Effector memory CD4-positive, alpha-beta T cell (primary cell): ENCODE measurements around the gene FANCC.

Experiments used
- DNase-seq, 3 donors: peaks; one replicate each; pipeline ENCODE4 v3.0.0-alpha.2; 2020
- H3K27ac ChIP-seq: 2 replicates; pipeline ENCODE4 v1.7.0; 2013; ENCODE audit warnings: mild to moderate bottlenecking, low read length, moderate library complexity; ENCODE audit not compliant: insufficient read depth, poor library complexity, severe bottlenecking
- H3K27me3 ChIP-seq: replicated peaks from 2 replicates; pipeline ENCODE4 v1.7.0; 2013; ENCODE audit warnings: mild to moderate bottlenecking, low read length; ENCODE audit not compliant: insufficient read depth, control insufficient read depth, poor library complexity, severe bottlenecking
- H3K36me3 ChIP-seq: 2 replicates; pipeline ENCODE4 v1.7.0; 2013; ENCODE audit warnings: mild to moderate bottlenecking, low read length, moderate library complexity; ENCODE audit not compliant: control insufficient read depth, insufficient read depth
- H3K4me1 ChIP-seq: 2 replicates; pipeline ENCODE4 v1.7.0; 2013; ENCODE audit warnings: low read length, mild to moderate bottlenecking; ENCODE audit not compliant: control insufficient read depth, insufficient read depth, poor library complexity, severe bottlenecking
- H3K4me3 ChIP-seq: 2 replicates; pipeline ENCODE4 v1.7.0; 2013; ENCODE audit warnings: low read length, low read depth, mild to moderate bottlenecking; ENCODE audit not compliant: insufficient read depth, poor library complexity, severe bottlenecking
- H3K9me3 ChIP-seq: 2 replicates; pipeline ENCODE4 v1.7.0; 2013; ENCODE audit warnings: mild to moderate bottlenecking, low read length, moderate library complexity; ENCODE audit not compliant: control insufficient read depth

Gene FANCC

DNA sequence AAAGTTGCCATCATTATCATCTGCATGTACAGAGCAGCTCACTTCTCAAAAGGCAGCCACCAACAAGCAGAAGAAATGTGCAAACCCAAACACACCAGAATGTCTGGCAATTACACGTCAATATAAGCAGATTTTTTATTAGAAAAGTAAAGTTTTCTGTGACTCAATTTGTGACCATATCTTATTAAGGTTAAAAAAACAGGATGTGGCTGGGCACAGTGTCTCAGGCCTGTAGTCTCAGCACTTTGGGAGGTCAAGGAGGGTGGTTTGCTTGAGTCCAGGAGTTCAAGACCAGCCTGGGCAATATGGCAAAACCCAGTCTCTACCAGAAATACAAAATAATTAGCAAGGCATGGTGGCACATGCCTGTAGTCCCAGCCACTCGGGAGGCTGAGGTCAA is 176.7 kb downstream of the FANCC start:
- Histone ChIP-seq H3K4me3 (no peak overlapping the region), H3K36me3 (no peaks in the 10 kb centered on the region), H3K27me3 (no peaks in the 10 kb centered on the region), H3K9me3 (no peaks in the 10 kb centered on the region), H3K4me1 (no peaks in the 10 kb centered on the region), H3K27ac (no peak overlapping the region)
- DNase-seq: no peak

- DNase-seq: no peak
- H3K4me1 ChIP-seq: no peaks in the 10 kb centered on the region
- no peak overlapping the region for H3K4me3 ChIP-seq
- no peaks in the 10 kb centered on the region for H3K36me3 ChIP-seq
- H3K27ac ChIP-seq: no peak overlapping the region
- no peaks in the 10 kb centered on the region for H3K27me3 ChIP-seq
- no peaks in the 10 kb centered on the region for H3K9me3 ChIP-seq
These were observed 178.4 kb downstream of the FANCC start for GRCh38 chr9:95139126-95139525.

DNA sequence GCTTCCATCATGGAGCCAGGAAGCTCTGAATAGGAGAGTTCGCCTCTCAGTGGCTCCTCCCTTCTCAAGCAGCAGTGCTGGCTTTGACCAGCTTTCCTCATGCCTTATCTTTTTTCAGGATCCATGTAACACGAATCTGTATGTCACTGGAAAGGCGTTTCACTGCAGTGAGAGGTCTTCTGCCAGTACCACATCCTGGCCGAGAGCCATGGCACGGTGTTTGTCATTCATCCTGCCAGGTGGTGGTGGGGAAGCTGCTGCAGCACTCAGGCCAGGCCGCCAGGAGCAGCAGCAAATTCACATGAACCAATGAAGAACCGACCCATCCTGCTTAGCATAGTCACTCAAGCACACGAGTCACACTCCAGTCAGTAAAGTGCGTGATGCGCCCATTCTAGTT is 179.0 kb downstream of the FANCC start:
- Histone ChIP-seq H3K27me3 (no peaks in the 10 kb centered on the region), H3K4me3 (no peak overlapping the region), H3K4me1 (no peaks in the 10 kb centered on the region), H3K36me3 (no peaks in the 10 kb centered on the region), H3K9me3 (no peaks in the 10 kb centered on the region), H3K27ac (no peak overlapping the region)
- no peak for DNase-seq

- no peak overlapping the region for H3K4me3 ChIP-seq
These were observed 179.8 kb downstream of the FANCC start for GRCh38 chr9:95137587-95138145.

DNA sequence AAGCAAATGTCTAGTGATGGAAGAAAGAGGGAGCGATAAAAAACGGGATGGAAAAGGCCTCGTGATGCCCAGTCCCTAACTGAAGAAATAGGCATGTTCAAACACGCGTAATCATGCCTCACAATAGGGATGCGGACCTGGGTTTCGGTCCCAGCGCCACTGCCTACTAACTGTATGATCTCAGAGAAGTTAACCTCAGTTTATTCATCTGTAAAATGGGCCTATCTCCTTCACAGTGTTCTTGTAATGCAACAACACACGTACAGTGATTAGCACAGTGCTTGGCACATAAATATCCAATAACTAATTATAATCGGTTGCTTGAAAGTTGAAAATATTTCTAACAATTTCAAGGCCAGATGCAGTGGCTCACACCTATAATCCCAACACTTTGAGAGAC is 181.8 kb downstream of the FANCC start:
- H3K36me3 ChIP-seq: no peaks in the 10 kb centered on the region
- DNase-seq: no peak
- no peaks in the 10 kb centered on the region for H3K4me1 ChIP-seq
- H3K9me3 ChIP-seq: no peaks in the 10 kb centered on the region
- no peak overlapping the region for H3K27ac ChIP-seq
- H3K4me3 ChIP-seq: no peak overlapping the region
- H3K27me3 ChIP-seq: no peaks in the 10 kb centered on the region

More at GRCh38 chr9:95137587-95138145, 179.8 kb downstream of the FANCC start:
- Histone ChIP-seq H3K27me3 (no peaks in the 10 kb centered on the region), H3K4me1 (no peaks in the 10 kb centered on the region), H3K27ac (no peak overlapping the region), H3K9me3 (no peaks in the 10 kb centered on the region), H3K36me3 (no peaks in the 10 kb centered on the region)
- no peak for DNase-seq

DNA sequence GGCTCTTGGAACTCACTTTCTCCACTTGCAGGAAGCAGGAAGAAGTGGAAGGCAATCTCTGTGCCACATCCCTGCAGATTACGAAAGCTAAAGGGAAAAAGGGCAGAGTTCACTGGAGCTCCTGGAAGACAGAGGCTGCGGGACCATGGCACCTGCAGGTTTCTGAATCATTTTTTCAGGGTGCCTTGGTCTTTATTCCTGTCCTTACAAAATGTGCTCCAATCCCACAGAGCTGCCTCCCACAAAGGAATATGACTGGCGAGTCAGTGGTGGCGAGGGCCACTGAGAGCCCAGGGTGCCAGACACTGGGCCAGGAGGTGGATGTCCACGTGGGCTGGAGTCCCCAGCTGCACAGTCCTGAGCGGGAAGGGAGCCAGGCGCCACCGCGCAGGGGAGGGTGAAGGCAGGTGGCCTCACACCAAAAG is 183.0 kb downstream of the FANCC start:
- H3K4me1 ChIP-seq: no peaks in the 10 kb centered on the region
- no peaks in the 10 kb centered on the region for H3K36me3 ChIP-seq
- no peak overlapping the region for H3K27ac ChIP-seq
- H3K27me3 ChIP-seq: no peaks in the 10 kb centered on the region
- H3K4me3 ChIP-seq: no peak overlapping the region
- DNase-seq: no peak
- no peaks in the 10 kb centered on the region for H3K9me3 ChIP-seq

DNA sequence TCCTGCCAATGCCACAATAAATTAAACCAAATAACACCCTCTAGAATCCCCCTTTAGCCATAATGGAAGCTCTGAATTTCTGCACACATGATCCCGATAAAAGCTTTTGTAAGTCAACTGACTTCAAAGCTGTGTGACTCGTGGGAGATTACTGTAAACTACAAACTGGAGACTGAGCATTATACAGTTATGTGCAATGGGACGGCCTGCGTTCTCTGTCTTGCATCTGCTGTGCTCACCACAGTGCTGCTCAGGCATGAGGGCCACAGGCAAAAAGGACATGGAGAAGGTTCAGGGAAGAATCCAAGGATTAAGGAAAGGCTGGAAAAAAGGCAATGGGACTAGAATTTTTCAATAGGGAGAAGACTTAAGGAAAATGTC is 184.2 kb downstream of the FANCC start:
- Histone ChIP-seq H3K4me3 (no peak overlapping the region), H3K27me3 (no peaks in the 10 kb centered on the region), H3K4me1 (no peaks in the 10 kb centered on the region), H3K9me3 (no peaks in the 10 kb centered on the region), H3K36me3 (no peaks in the 10 kb centered on the region), H3K27ac (no peak overlapping the region)
- no peak for DNase-seq

DNA sequence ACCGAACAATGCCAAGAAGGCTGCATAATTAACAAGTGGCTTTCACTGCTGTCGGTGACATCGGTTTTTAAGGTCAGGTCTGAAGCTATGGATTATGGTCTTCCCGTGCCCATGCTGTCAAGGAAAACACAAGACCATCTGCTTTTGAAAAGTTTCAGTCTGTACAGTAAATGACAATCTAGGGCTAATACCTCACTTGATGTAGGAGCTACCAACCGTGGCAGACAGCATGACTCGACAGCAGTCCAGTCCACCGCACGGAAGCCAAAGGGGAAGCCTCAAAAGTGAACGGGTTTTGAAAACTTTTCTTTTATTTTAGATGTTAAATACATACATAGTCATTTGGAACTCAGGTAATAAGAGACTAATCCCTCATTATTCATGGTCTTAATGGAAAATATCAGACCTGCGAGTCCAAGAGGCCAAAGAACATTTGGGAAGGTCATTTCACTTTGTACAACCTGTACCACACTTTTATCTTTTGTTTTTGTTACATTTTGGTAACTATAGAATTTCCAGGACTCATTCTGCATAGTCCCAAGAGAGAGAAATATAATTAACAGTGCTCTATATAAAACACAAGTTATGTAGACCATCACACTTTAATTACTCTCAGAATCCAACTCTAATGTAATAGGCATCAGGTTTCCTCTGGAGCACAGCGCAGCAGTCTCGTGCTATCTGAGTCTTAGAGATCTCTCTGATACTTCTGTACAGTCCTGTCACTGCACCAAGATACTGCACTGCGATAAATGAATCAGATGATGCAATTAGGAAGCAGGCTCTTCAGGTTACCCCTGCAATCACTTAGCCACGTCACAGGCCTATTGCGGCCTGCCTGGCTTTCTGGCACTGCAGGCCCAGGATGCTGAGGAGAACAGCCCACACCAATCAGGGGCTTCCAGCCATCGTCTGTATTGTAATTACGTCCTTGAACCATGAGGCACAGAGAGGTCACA is 184.9 kb downstream of the FANCC start:
- DNase-seq: no peak
- Histone ChIP-seq H3K36me3 (no peaks in the 10 kb centered on the region), H3K27me3 (no peaks in the 10 kb centered on the region), H3K27ac (no peak overlapping the region), H3K4me1 (no peaks in the 10 kb centered on the region), H3K9me3 (no peaks in the 10 kb centered on the region), H3K4me3 (no peak overlapping the region)

GRCh38 chr9:95131023-95131943 is 186.2 kb downstream of the FANCC start:
- peak in 1 of 3 donors; percentile 22 for DNase-seq
- H3K36me3 ChIP-seq: no peaks in the 10 kb centered on the region
- H3K27ac ChIP-seq: no peak overlapping the region
- H3K4me1 ChIP-seq: no peaks in the 10 kb centered on the region
- no peak overlapping the region for H3K4me3 ChIP-seq
- no peaks in the 10 kb centered on the region for H3K27me3 ChIP-seq
- no peaks in the 10 kb centered on the region for H3K9me3 ChIP-seq
